HG03175 (cell line): Measurements from ENCODE around the gene IGSF11.

Source experiments
- ATAC-seq: cut with Tn5 transposase; IDR thresholded peaks from one replicate; pipeline ENCODE4 v1.9.1; 2021; ENCODE audit warnings: mild to moderate bottlenecking, moderate library complexity; ENCODE audit not compliant: unreplicated experiment

Gene IGSF11

DNA sequence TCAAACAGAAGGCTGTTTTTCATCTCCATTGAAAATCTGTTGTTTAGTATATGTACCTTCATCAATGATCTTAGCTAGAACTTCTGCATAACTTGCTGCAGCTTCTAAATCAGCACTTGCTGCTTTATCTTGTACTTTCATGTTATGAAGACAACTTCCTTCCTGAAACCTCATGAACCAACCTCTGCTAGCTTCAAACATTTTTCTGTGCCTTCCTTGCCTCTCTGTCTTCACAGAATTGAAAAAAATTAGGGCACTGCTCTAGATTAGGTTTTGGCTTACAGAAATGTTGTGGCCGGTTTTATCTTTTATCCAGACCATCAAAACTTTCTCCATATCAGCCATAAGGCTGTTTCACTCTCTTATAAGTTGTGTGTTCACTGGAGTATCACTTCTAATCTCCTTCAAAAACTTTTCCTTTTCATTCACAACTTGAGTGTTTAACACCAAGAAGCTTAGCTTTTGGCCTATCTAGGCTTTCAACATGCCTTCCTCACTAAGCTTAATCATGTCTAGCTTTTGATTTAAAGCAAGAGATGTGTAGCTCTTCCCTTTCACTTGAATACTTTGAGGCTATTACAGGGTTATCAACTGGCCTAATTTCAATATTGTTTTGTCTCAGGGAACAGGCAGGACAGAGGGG lies 78.6 kb downstream of the IGSF11 start:
- no peak for ATAC-seq

DNA sequence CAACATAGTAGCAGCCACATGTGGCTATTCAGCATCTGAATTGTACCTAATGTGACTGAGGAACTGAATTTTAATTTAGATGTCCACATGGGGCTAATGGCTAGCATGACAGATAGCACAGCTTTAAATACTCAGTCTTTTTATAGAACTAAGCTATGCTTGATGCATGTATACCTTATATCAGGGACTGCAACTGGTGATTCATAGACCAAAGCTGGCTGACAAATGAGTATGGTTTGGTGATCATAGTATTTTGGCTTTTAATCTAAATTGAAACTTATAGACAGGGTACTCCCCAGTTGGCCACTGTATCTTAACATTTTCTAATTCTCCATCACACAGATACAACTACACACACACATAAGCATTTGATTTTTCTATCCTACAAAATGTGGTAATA lies 83.6 kb downstream of the IGSF11 start:
- no peak for ATAC-seq

DNA sequence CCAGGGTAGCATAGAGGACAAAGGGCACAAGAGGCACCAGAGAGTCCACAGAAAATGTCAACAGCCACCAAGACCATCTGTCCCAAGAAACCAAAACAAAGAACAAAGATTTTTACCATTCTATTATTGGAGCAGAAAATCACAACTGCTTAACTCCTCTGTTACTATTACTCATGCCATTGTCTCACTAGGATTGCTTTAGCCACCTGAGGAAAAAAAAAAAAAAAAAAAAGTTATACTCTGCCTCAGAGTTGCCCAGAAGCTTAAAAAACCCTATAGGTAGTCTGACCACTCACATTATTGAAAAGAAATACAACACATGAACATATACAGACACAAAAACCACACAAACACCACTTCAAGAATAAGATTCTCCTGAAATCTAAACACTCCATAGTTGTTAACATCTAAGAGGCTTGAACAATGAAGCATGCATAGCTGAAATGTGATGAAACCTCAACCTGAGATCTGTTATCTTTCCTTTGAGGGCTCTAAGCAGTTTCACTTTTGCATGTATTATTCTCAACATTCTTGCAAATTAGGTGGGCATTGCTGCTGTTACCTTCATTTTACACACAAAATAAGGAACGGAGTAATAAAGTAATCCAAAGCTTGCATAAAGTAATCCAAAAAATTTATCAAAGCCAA lies 85.4 kb downstream of the IGSF11 start:
- ATAC-seq: no peak

DNA sequence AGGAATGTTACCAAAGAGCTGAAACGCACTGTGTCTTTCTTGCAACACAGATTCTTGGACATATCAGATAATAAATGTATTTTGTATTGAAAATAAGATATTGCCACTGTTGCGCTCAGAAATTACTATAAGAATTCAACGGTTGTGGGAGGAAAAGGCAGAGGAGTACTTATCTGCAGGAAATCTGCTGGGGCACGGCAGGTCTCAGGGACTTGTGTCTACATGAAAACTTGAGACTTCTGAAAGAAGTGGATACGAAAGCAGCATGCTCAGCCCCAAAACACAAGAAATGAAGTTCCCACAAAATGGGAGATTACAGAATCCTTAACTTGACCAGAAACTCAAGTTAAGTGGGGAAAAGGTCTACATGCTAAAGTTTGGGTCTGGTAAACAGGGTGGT lies 86.5 kb downstream of the IGSF11 start:
- no peak for ATAC-seq

DNA sequence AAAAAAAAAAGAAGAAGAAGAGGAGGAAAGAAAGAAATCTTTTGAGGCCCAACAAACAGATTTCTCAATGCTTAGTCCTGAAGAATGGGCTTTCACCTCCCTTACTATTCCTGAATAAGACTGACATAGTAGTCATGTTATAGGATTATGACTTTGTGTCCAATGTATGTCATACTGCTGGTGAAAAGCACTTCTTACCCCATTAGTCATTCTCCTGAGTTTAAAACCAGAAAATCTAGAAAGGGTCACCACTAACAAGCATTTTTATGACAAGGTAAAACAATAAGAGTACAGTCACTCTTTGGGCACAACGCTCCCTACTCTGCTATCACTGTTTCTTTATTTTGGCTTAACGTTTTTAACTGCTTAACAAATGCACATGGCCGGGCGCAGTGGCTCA lies 88.2 kb downstream of the IGSF11 start:
- no peak for ATAC-seq

DNA sequence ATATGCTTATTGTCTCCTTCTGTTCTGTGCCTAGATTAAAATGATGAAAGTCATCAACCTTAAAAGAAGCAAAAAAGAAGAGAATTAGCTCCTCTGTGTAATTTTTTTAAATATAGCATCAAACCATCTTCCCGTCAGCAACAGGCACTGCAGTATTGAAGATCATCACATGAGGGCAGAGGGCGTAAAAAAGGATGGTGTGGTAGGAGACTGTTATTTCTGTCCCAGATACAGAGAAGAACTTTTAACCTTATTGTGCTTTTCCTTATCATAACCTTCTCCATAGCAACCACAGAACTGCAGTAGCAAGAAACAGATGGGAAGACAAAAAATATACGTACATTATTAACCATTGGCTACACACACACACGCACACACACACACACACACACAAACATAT lies 88.8 kb downstream of the IGSF11 start:
- ATAC-seq: no peak

DNA sequence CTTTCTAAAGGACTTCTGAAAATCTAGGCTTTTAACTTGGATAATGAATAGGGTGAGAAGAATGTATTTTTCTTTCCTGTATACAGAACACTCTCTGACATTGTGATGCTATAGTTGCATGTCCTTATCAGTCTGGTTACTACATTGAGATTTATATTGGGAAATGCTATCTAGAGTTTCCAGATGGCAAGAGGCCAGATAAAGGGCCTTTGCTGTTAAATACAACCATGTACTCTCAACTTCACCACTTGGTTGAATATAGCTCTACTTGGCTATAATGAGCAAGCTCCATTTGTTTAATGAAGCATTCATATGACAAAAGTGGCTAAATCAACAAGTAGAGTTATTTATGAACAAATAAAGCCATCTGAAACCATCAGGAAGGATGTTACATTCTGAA lies 91.0 kb downstream of the IGSF11 start:
- no peak for ATAC-seq

DNA sequence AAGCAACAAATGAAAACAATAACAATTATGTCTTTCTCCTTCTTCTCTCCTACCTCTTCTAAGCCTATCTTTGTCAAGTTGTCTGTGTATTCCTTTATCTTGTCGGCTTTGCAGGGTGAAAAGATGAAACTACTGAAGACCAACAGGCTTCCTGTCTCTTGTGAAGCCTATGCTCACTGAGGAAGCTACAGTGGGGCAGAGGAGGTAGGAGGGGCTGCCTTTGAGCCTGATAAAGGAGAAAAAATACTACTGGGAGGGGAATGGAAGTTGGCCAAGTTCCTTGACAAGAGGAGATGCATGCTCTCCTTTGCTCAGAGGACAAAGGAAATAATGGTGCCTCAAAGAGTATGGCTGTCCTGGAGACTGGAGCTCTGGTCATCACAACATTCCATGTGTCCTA lies 92.0 kb downstream of the IGSF11 start:
- ATAC-seq: no peak

DNA sequence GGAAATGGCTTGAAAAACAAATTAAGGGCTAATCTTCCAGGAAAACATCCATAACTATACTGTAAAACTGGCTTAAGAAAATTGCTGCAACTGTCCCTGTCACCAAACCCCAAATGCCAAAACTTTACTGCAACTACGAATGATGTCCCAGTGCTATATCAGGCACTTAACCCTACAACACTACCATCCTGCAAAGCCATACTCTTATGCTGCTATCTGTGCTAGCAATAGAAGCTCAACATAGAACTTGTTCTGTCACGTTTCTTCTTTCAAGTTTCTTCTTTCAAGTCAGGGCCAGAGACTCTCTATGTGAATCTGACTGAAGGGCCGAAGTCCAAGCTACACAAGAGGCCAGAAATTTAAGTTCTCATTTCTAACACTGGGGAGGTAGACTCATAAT lies 92.5 kb downstream of the IGSF11 start:
- no peak for ATAC-seq

DNA sequence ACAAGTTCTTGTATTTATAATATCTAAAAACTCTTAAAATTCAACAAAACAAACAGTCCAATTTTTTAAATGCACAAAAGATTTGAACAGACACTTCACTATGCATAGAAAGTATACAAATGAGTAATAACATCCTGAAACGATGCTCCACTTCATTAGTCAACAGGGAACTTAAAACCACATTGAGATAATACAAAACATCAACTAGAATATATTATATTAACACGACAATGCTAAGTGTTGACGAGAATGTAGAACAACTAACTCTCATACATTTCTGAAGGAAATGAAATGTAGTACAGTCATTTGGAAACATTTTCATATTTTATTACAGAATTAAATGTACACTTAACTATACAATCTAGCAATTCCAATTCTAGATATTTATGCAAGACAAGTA lies 93.4 kb downstream of the IGSF11 start:
- ATAC-seq: no peak

DNA sequence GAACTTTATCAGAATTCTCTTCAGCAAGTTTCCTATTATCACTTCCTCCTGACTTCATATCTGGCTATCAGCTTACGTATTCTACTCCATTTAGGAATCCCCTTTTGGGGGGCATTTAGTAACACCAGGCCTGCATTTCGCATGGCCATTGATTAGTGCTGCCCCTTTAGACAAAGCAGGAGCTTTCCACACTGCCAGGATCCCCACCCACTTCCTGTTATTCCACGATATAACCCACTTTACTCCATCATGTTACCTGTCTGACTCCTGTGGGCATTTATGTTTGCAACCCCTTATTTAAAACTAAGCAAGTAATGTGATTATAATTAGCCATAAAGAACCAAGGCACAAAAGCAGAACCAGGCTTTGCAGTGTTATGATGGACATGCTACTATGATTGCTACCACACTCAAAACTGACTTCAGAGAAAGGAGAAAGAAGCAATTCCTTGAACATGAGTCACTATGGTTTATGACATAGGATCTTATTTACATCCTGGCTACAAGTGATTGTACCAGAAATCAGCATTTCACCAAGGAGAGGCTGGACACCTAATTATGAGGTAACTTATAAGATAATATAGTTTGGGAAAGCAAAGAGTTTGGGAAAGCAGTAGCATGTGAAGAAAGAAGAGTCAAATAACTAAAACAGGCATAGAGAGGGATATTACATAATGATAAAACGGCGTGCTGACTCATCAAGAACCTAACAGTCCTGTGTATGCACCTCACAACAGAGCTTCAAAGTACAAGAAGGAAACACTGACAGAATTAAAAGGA lies 96.3 kb downstream of the IGSF11 start:
- ATAC-seq: no peak

DNA sequence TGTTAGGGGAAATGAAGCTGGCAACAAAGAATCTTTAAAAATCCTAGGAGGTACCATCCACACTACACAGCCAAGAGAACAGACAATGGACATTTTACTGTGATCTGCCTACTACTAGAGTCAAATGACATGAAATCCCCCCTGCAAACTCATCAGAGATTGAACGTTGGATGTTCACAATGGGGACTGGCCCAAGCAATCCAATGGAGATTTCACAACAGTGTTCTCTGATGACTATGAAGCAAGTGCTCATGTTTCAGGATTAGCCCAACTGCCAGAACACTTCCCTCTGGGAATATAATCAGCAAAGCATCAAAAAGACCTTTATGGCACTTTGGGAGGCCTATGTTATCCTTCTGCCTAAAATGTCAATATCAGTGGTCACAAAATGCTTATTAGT lies 97.8 kb downstream of the IGSF11 start:
- ATAC-seq: no peak

DNA sequence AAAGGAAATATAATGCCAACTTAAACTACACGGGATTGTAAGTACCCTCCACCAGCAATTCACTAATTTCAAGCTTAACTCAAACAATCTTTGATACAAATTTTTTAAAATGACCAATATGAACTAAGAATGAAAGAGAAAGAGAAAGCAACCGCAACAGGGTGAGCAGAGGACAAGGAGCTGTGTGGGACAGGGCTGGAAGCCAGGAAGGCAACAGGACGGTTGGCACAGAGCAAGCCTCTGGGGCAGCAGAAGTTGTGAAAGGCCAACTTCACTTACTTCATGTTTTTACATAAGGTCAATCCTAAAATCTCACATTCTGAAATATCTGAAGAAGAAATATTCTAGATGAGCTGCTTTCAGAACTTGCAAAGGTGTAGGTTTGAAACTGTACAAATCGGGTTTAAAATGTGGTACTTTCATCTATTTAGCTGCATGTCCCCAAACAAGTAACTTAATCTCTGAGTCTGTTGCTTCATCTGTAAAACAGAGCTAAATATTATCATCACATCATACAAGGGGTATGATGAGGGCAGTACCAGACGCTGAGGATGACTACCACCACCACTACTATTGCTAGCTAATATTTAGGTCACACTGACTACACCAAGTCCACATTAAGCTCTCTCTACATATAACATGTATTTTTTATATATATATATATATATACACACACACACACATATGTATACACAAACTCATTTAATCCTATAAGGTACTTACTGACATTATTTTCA lies 101.7 kb downstream of the IGSF11 start:
- no peak for ATAC-seq

DNA sequence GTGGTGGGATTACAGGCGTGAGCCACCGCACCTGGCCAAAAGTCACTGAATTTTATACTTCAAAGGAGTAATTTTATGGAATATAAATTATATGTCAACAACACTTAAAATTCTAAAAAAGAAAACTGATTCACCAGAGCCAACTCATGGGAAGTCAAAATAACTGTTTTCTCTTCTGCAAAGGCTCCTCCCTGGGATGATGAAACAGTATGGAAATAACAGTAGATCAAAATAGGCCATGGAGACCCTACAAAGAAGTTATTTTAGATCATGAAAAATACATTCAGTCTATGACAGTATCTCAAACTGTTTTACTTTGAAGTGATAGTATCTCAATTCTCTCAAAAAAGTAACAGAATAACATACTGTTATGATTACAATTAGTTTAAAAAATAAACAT lies 102.7 kb downstream of the IGSF11 start:
- ATAC-seq: no peak

DNA sequence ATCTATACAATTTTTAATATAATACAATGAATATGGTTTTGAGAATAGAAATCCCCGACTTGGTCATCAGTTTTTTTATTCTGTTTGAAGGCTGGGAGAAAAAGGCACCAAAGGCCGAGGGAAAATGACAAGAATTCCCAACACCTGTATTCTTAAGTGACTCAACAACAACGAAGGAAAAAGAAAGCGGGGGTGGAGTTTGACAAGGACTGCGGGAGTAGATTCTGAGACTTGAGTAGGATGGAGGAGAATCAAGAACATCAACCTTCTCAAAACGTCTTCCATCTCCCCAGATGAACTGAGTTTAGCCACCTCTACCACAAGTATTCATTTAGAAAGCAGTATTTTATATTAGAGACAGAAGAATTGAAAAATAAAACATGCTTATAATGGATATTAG lies 107.2 kb downstream of the IGSF11 start:
- ATAC-seq: no peak

DNA sequence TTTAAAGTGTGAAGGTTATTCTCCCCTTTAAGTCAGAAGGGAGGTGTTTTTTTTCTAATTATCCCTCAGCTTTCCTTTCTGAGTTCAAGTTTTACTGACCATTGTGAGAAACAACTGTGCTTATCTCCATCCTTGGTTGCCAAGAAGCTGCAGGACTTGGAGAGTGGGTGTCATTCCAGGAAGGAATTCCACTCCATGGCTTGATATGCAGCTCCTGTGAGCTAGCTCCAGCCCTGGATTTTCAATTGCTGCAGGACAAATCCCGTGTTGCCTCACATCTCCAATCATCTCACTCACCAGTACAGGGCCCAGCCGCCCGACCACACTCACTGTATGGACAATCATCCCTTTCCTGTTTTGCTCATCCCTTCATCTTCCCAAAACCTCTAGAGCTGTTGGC lies 122.5 kb downstream of the IGSF11 start:
- no peak for ATAC-seq

DNA sequence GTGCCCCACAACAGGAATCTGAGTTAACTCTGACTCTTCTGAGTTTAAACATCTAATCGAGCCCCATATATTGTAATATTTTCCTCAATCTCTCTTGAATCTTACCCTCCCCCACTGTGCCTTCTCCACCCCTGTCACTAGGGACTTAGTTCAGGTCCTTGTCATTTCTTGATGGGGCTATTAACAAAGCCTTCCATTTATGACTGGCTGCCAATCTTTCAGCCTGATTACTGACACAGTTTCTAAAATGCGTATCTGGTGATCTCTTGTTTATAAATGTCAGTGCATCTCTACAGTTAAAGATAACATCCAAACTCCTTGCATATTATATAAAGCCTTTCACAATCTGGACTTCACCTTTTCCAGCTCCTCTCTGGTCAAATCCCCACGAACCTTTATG lies 124.3 kb downstream of the IGSF11 start:
- no peak for ATAC-seq

DNA sequence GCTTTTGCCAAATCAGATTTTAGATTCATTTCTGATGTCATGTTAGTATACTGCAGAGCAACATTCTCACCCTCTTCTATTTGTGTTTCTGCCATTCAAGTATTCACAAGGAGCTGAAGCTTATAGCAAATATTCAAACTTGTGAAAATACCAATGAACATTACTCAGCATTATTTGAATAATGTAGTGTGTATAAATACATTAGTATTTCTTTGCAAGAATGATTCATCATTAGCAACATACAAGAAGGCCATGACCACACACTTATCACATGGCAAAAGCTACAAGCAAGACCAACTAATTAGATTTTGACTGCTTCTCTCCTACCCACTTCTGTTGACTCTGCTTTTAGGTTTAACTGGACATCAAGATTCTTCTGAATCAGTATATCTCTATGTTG lies 124.9 kb downstream of the IGSF11 start:
- no peak for ATAC-seq

DNA sequence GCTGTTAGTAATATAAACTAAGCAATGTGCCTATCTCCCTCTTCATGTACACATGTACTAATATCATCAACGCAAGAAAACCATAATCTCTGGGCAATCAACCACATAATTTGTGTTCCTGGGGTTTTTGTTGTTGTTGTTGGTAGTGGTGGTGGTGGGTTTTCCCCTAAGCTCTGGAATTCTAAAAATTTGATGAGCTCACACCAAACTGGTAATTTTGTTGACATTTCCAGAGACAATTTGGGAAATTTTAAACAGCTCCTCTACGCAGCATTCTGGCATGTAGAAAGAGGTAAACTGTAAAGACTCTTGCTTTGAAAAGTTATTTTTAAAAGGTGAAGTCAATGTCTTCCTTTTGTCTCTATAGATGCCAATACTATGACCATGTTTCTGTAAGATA lies 126.7 kb downstream of the IGSF11 start:
- ATAC-seq: no peak

DNA sequence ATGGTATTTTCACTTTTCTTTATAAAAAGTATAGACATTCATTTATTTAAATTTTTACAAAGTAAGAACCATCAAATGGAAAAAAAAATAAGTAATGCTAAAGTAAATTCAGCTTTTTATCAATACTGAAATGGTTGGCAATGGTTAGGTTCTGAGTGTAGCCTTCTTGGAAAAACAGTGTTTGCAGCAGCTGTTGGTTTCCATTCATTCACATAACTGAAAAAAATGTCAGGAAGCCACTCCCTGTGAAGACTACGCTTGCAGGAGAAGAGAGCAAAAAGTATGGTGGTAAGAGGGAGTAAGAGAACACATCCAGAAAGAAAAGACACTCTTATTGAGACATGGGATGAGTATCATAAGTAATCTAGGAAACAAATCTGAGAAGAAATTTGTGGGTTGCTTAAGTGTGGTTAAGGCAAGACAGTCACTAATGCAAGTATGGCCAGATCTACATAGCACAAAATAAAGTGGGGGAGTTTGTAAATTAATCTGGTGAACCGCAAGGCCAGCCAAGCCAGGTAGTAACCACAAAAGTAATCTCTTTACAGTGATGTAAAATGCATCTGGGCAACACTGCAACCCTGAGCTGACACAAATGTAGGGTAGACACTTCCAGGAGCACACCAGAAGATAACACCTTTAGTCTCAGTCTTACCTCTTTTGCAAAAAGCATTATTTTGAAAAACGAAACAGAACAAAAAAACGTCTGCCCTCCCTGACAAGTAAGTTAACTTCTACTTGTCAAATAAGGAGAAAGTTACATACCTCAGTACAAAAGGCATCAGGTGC lies 133.7 kb downstream of the IGSF11 start:
- no peak for ATAC-seq

DNA sequence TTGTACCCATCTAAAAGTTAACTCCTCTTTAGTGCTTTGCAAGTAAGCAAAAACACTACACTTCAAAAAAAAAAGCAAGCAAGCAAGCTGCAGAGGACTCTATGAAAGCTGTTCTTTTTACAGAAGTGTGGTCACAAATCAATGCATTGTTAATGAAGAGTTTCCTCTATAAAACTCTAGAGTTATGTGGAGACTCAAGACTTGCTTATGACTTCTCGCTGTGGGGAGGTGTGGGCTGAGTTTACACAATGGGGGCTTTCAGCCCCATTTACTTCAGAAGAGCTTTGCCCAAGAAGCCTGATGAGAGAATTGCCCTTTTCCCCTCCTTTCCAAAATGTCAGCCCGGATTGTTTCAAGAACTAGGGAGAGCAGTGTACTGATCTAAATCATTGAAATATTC lies 144.4 kb downstream of the IGSF11 start:
- no peak for ATAC-seq
